HuH-7 (cell line): ENCODE results near the gene FGGY.
A peak's percentile ranks its signal among the peaks of the same experiment; 100 is the strongest.
"Not testable (repeated sequence)": the region's sequence is repeated elsewhere in the genome, so short reads cannot be mapped to it uniquely, and the experiment has no call there.

Experiments used
- DNase-seq: peaks from one replicate; pipeline ENCODE4 v3.0.0; 2011; ENCODE audit warnings: low spot score

FGGY gene

GRCh38 chr1:59705466-59706302 is 408.8 kb downstream of the FGGY start:
- DNase-seq, result no peak

GRCh38 chr1:59706303-59706599 is 409.4 kb downstream of the FGGY start:
- no peak for DNase-seq

DNA sequence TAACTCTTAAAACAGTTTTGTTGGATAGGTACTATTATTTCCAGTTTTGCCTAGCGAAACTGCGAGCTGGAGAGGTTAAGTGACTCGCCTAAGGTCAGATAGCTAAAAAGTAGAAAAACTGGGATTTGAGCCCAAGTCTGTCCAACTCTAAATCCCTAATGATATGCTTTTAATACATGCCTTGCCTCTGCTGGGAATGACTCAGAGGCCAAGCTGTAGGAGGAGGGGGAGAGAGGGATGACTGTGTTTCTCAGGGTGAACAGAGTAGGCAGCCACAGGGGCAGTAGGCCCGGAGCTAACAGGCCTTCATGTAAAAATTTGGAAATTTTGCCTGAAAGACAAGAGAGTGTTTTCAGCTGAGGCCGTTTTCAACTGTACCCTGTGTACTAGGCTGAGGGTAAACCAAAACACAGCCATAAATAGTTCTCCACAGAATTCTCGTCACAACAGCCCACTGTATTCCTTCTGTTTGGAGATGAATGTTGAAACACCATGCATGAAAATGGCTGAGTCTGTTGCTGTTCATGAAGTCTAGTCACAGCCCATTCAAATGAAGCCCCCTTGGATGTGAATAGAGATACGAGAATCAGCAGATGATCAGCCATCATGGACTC is 410.4 kb downstream of the FGGY start:
- no peak for DNase-seq

DNA sequence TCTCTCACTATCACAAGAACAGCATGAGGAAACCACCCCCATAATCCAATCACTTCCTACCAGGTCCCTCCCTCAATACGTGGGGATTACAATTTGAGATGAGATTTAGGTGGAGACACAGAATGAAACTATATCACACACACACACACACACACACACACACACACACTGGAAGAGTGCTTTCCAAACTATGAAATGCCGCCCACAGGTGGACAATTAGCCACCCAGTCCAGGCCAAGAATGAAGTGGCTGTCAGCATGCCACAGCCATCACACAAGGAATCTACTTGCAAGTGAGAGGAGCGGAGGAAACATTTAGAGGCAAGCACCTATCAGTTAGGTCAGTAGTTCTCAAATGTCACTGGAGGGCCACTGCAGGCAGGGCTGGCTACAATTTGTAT is 412.4 kb downstream of the FGGY start:
- no peak for DNase-seq

GRCh38 chr1:59710920-59711319 is 414.0 kb downstream of the FGGY start:
- not testable (repeated sequence) for DNase-seq

- DNase-seq, result no peak
Measured at GRCh38 chr1:59714219-59714618, 417.3 kb downstream of the FGGY start.

DNA sequence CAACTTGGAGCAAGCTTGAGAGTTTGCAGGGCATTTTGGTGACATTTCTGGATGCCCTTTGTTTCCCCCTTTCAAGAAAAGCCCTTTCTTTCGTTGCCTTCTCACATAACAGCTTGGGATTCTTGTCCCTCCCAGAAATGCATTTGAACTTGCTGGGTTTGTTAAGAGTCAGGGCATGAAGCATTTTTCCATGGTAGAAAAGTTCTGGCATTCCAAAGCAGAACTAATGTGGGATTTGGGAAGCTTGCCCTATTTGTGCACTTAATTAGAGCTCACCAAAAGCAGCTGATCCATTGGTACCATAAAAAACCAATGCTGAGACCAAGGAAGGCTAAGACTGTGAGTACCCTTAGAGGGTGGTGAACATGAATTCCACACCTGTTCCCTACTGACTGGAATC is 418.1 kb downstream of the FGGY start:
- no peak for DNase-seq

- no peak for DNase-seq
Measured at GRCh38 chr1:59716832-59717231, 419.9 kb downstream of the FGGY start.

- no peak for DNase-seq
Measured at GRCh38 chr1:59718064-59718988, 421.4 kb downstream of the FGGY start.

GRCh38 chr1:59718989-59719360 is 422.1 kb downstream of the FGGY start:
- DNase-seq, result no peak

DNA sequence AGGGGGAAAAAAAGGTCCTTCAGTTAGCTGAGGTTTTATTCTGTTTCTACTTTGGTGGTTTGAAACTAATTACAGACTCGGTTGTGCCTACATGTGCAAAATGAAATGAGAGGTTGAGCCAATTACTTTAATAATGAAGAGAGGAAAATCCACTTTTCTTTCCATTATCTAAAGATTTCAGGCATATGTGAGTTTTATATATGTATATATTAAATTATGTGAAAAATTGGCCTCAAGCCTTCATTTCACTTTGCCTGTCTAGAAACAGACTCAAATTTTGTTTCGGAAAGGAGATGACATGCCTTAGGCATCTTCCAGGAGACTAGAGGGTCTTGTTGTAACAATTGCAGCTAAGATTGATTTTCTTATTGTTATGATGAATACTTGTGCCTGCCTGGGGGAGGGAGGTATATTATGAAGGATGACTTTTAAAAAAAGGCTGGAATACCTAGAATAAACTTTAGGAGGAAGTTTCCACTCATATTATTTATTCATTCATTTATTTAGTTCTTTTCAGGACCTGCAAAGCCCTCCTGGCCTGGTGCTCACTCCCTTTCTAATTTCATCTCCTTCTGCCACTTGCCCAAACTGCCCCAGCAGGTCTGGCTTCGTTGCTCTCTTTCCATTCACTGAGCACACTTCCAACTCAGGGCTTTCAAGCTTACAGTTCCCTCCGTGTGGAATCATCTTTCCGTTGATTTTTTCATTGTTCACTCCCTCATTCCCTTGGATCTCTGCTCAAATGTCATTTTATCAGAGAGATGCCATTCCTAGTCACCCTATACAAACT is 423.6 kb downstream of the FGGY start:
- no peak for DNase-seq

DNA sequence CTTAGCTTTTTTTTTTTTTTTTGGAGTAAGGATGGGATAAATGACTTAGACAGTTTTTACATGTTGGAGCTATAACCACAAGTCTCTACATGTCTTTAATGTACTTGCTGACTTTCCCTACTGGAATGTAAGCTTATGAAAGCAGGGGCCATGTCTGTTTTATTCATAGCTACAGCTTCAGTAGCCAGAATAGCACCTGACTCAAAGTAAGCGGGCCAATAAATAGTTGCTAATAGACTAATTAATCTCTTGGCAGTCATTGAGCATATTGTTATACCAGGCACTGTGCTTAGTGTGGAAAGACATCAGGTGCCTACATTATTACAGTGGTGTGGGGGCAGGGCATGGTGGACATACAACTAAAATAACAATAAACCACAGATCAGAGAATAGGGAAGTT is 433.4 kb downstream of the FGGY start:
- DNase-seq, result no peak

- DNase-seq, result peak; percentile 54
Measured at GRCh38 chr1:59730759-59731478, 434.0 kb downstream of the FGGY start.

GRCh38 chr1:59731591-59731990 is 434.7 kb downstream of the FGGY start:
- DNase-seq, result no peak

GRCh38 chr1:59732214-59732955 is 435.5 kb downstream of the FGGY start:
- no peak for DNase-seq

DNA sequence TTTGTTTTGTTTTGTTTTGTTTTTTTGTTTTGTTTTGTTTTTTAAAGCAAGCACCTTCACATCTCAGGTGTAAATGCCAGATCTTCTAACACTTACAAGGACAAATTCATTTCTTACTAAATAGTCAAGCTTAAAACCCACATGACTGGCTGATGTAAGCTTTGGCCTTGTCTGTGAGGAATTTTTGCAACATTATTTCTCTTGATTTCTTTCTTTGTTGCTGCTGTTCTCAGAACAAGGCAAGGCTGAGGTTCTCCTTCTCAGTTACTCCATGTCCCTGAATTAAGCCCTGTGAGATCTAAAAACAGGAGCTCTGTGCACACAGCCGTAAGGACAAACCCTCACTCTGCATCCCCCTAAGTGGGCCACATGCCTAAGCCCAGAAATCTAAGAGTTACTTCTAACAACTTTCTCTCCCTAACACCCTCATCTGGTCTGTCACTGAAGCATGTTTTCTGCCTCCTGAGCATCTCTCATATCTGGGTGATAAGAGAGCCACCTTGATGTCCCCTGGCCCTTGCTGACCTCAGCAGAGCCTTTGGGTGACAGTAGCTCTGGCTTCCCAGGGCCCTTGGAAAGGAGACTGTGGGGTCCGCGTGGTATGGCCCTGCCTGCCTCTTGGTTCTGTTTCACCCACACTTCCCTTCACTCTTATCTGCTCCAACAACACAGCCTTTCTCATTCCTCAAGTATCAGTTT is 436.7 kb downstream of the FGGY start:
- no peak for DNase-seq

DNA sequence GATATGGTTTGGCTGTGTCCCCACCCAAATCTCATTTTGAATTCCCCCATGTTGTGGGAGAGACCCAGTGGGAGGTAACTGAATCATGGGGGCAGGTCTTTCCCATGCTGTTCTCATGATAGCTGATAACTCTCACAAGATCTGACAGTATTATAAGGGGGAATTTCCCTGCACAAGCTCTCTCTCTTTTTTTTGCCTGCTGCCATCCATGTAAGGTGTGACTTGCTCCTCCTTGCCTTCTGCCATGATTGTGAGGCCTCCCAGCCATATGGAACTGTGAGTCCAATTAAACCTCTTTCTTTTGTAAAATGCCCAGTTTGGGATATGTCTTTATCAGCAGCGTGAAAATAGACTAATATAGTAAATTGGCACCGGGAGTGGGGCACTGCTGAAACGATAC is 439.0 kb downstream of the FGGY start:
- DNase-seq, result not testable (repeated sequence)

GRCh38 chr1:59736744-59737143 is 439.9 kb downstream of the FGGY start:
- DNase-seq, result no peak

GRCh38 chr1:59737638-59738037 is 440.7 kb downstream of the FGGY start:
- DNase-seq, result no peak

GRCh38 chr1:59738152-59738551 is 441.3 kb downstream of the FGGY start:
- DNase-seq, result no peak
